HG03575 (cell line): ENCODE measurements around the gene HMGCS2.
"Not testable (repeated sequence)": the region's sequence is repeated elsewhere in the genome, so short reads cannot be mapped to it uniquely, and the experiment has no call there.

ENCODE experiments used
- ATAC-seq: cut with Tn5 transposase; IDR thresholded peaks from one replicate; pipeline ENCODE4 v1.9.1; 2021; ENCODE audit not compliant: unreplicated experiment, insufficient number of reproducible peaks, low FRiP score; ENCODE audit errors: extremely low read depth

Gene HMGCS2

DNA sequence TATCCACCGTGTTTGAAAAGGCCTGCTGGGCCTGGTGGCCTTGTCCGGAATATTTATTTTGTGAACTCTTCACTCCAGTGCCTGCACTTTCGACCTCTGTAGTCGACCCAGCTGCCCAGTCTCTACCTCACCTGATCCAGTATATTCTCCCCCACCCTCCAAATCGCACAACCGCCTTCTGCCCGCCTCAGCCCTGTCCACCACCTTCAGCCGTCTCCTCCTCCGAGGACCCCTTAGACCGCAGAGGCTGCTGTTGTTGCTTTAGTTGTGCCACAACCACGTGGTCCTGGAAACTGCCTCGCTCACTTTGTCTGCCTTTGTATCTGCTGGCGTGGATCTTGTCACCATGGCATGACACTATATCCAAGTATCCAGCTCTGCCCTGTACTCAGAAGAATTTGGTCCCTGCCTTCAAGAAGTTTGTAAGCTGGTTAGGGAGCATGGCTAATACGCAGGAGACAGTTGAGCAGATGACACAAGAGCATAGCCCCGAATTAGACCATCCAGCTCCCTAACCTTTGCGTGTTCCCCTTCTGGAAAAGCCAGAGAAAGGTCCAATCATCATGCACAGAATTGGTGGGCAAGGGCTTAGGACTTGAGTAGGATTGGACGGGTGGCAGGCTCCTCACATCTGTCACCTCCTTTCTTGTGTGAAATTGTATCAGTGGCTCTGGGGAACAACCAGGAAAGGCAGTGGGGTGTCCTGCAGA is 55.5 kb downstream of the HMGCS2 start:
- no peak for ATAC-seq

DNA sequence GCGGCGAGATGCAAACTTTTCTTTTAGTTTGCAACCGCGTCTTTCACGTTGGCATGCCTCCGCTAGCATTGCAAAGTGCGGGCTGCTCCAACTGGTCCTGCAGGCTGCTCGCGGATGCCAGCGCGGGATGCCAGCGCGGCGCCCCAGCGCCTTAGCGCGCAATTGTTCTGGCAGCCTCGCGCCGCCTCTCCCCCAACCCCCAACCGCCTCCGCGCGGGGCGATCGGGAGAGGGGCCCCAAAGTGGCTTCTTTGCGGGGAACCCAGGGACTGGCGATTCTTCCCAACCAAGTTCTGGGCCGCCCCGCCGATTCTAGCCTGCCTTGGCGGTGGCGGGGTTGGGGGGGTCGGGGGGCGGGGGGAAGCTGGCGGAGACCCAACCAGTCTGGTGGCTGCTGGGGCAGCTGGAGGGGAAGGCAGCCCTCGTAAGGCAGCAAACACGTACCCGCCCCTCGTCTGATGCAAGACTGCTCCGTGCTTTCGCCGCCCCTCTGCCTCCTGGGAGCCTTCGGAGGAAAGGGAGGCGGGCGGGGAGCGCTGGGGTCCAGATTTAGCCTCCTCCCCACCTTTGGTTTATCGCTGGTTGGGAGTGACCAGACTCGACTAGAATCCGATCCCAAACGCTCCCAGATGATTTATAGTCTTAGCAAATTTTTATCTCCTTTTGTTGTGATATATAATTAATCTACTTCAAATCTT is 56.2 kb downstream of the HMGCS2 start:
- no peak for ATAC-seq

DNA sequence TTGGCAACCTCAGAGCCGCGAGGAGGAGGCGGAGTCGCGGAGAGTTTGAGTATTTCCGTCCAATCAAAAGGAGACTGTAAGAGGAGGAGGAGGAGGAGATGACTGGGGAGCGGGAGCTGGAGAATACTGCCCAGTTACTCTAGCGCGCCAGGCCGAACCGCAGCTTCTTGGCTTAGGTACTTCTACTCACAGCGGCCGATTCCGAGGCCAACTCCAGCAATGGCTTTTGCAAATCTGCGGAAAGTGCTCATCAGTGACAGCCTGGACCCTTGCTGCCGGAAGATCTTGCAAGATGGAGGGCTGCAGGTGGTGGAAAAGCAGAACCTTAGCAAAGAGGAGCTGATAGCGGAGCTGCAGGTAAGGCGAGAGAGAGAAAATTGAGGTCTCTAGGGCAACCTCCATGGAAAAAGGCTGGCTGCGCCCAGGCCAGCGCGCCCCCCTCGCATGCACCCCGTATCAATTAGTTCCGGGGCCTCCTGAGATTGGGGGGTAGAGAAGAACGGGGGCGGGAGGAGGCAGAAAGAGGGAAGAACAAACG is 56.8 kb downstream of the HMGCS2 start, which contains the start of gene PHGDH:
TSS of gene PHGDH (plus strand) at position 131 of the 538 bp plus-strand sequence. CDS start at position 220, 89 bp downstream.
- no peak for ATAC-seq

DNA sequence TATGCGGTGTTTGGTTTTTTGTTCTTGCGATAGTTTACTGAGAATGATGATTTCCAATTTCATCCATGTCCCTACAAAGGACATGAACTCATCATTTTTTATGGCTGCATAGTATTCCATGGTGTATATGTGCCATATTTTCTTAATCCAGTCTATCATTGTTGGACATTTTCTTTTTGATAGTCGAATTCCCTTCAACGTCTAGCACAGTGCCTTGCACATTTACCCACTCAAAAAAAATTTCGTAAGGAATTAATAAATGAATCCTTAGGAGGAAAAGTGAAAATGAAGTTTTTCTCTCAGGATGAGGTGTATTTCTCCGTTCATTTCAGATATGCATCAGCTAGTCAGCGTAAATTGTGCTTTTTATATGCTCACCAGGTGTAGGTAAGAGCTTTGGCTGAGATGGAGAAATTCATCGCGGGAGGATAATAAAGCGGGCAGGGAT is 57.3 kb downstream of the HMGCS2 start:
- not testable (repeated sequence) for ATAC-seq

DNA sequence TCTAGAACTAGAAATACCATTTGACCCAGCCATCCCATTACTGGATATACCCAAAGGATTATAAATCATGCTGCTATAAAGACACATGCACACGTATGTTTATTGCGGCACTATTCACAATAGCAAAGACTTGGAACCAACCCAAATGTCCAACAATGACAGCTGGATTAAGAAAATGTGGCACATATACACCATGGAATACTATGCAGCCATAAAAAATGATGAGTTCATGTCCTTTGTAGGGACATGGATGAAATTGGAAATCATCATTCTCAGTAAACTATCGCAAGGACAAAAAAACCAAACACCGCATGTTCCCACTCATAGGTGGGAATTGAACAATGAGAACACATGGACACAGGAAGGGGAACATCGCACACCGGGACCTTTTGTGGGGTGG is 62.1 kb downstream of the HMGCS2 start:
- ATAC-seq = not testable (repeated sequence)

GRCh38 chr1:119703666-119704450 is 64.8 kb downstream of the HMGCS2 start:
- no peak for ATAC-seq

DNA sequence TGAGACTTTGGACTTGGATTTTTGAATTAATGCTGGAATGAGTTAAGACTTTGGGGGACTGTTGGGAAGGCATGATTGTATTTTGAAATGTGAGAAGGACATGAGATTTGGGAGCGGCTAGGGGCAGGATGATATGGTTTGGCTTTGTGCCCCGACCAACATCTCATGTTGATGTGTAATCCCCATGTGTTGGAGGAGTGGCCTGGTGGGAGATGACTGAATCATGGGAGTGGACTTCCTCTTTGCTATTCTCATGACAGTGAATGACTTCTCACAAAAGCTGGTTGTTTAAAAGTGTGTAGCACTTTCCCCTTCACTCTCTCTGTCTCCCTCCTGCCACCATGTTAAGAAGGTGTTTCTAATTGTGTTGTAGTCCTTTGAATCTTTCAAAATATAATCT is 66.3 kb downstream of the HMGCS2 start:
- no peak for ATAC-seq

- no peak for ATAC-seq
Measured at GRCh38 chr1:119701659-119702058, 67.0 kb downstream of the HMGCS2 start.

DNA sequence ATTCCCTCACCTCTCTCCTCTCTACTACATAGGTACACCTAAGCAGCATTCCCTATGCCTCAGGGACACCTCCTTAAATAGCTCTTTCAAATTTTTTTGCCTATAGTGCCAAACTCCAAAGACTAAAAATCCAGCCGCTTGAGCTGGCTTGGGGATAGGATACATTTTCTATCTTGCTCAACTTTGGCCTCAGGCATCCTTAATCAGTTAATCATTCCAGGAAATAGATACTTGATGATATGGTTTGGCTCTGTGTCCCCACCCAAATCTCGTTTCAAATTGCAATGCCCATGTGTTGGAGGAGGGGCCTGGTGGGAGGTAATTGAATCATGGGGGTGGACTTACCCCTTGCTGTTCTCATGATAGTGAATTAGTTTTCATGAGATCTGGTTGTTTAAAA is 68.4 kb downstream of the HMGCS2 start:
- no peak for ATAC-seq
